Endothelial cell (in vitro differentiated cells): ENCODE measurements around the gene CDH23. TPM values are rescaled to one million over a fixed set of nuclear protein-coding genes. Genes with fewer than 3 reads are reported as not detected.

Experiments
- DNase-seq: peaks from one replicate; pipeline ENCODE4 v3.0.0; 2021; ENCODE audit warnings: low spot score
- H3K27ac Mint-ChIP-seq: one replicate; pipeline ENCODE4 v1.8.0; 2021; ENCODE audit warnings: mixed read lengths, inconsistent platforms; ENCODE audit not compliant: unreplicated experiment
- H3K27me3 Mint-ChIP-seq: one replicate; pipeline ENCODE4 v1.8.0; 2021; ENCODE audit warnings: mild to moderate bottlenecking, moderate library complexity, mixed read lengths, inconsistent platforms; ENCODE audit not compliant: unreplicated experiment
- H3K36me3 Mint-ChIP-seq: one replicate; pipeline ENCODE4 v1.8.0; 2021; ENCODE audit warnings: mild to moderate bottlenecking, low read depth, mixed read lengths, inconsistent platforms; ENCODE audit not compliant: unreplicated experiment
- H3K4me1 Mint-ChIP-seq: one replicate; pipeline ENCODE4 v1.8.0; 2021; ENCODE audit warnings: mild to moderate bottlenecking, mixed read lengths, inconsistent platforms; ENCODE audit not compliant: unreplicated experiment
- H3K4me3 Mint-ChIP-seq: one replicate; pipeline ENCODE4 v1.8.0; 2021; ENCODE audit warnings: mild to moderate bottlenecking, mixed read lengths, inconsistent platforms; ENCODE audit not compliant: unreplicated experiment
- H3K9me3 Mint-ChIP-seq: one replicate; pipeline ENCODE4 v1.8.0; 2021; ENCODE audit warnings: mixed read lengths, inconsistent platforms; ENCODE audit not compliant: unreplicated experiment
- CTCF ChIP-seq: fragments of 200-600 bp; sonication (generic); IDR thresholded peaks from one replicate; pipeline ENCODE4 v1.5.0; 2021; ENCODE audit warnings: antibody characterized with exemption; ENCODE audit not compliant: unreplicated experiment
- total RNA-seq: library from RNA; stranded (reverse); fragmentation: NEBNext Ultra II Directional; extraction: Animal tissue kit (Norgen Biotek cat#: 25700); gene quantifications from one replicate; pipeline ENCODE4 v1.2.1, GENCODE V29; 2021; ENCODE audit not compliant: unreplicated experiment

Gene CDH23
- total RNA-seq, 1 donor from 2014 or later = 0.54 TPM

- H3K27ac Mint-ChIP-seq = no peak overlapping the region
- peaks cover 14% of the 10 kb centered on the region for H3K27me3 Mint-ChIP-seq
- H3K36me3 Mint-ChIP-seq = no peaks in the 10 kb centered on the region
- no peak for TF ChIP-seq CTCF
- H3K9me3 Mint-ChIP-seq = no peaks in the 10 kb centered on the region
- peaks cover 17% of the 10 kb centered on the region for H3K4me1 Mint-ChIP-seq
- H3K4me3 Mint-ChIP-seq = no peak overlapping the region
- no peak for DNase-seq
These were observed 268.7 kb downstream of the CDH23 start for GRCh38 chr10:71665456-71665855.

GRCh38 chr10:71666639-71667386 lies 270.1 kb downstream of the CDH23 start:
- no peak for DNase-seq
- Mint-ChIP-seq H3K36me3 (no peaks in the 10 kb centered on the region), H3K27ac (no peak overlapping the region), H3K9me3 (no peaks in the 10 kb centered on the region), H3K4me1 (peaks cover 17% of the 10 kb centered on the region), H3K4me3 (no peak overlapping the region), H3K27me3 (peaks cover 14% of the 10 kb centered on the region)
- no peak for TF ChIP-seq CTCF

GRCh38 chr10:71667387-71667752 lies 270.6 kb downstream of the CDH23 start:
- Mint-ChIP-seq H3K27me3 (peaks cover 16% of the 10 kb centered on the region), H3K4me1 (peaks cover 17% of the 10 kb centered on the region), H3K4me3 (no peak overlapping the region), H3K9me3 (no peaks in the 10 kb centered on the region), H3K27ac (no peak overlapping the region), H3K36me3 (no peaks in the 10 kb centered on the region)
- no peak for TF ChIP-seq CTCF
- DNase-seq = no peak

GRCh38 chr10:71671994-71672946 lies 275.6 kb downstream of the CDH23 start:
- no peaks in the 10 kb centered on the region for H3K9me3 Mint-ChIP-seq
- H3K4me3 Mint-ChIP-seq = no peak overlapping the region
- no peak for DNase-seq
- no peak for TF ChIP-seq CTCF
- H3K27ac Mint-ChIP-seq = no peak overlapping the region
- no peaks in the 10 kb centered on the region for H3K36me3 Mint-ChIP-seq
- H3K4me1 Mint-ChIP-seq = peaks cover 4% of the 10 kb centered on the region
- H3K27me3 Mint-ChIP-seq = peaks cover 7% of the 10 kb centered on the region
